Heart right ventricle (tissue), 16 donors: ENCODE data around the gene EVC2. TPM values are rescaled to one million over a fixed set of nuclear protein-coding genes. Genes with fewer than 3 reads are reported as not detected.

Experiments
- ATAC-seq, 8 donors: fragments of 200-7000 bp; cut with Tn5 transposase; one replicate each; pipeline ENCODE4 v1.9.1; 2020; ENCODE audit warnings: mild to moderate bottlenecking in 8 of 8, moderate library complexity in 8 of 8, moderate number of reproducible peaks in 1 of 8
- DNase-seq, 2 donors: peaks; one replicate each; pipeline ENCODE4 v3.0.0-alpha.2; 2020
- H3K27ac ChIP-seq, 10 donors: fragments of 200-600 bp; sonication (generic) in 2 of 10; one replicate each; pipeline versions ENCODE4 v1.5.0 to v1.8.0; 2020 to 2022; ENCODE audit warnings: mild to moderate bottlenecking in 3 of 10
- H3K27me3 ChIP-seq, 7 donors: fragments of 200-600 bp; one replicate each; pipeline ENCODE4 v1.8.0; 2021 to 2022; ENCODE audit warnings: mild to moderate bottlenecking in 2 of 7
- H3K36me3 ChIP-seq, 9 donors: fragments of 200-600 bp; sonication (generic) in 1 of 9; one replicate each; pipeline versions ENCODE4 v1.5.0 to v1.8.0; 2020 to 2022; ENCODE audit warnings: mild to moderate bottlenecking in 2 of 9
- H3K4me1 ChIP-seq, 9 donors: fragments of 200-600 bp; sonication (generic) in 1 of 9; one replicate each; pipeline versions ENCODE4 v1.5.0 to v1.8.0; 2020 to 2022; ENCODE audit warnings: mild to moderate bottlenecking in 4 of 9
- H3K4me3 ChIP-seq, 10 donors: fragments of 200-600 bp; sonication (generic) in 2 of 10; one replicate each; pipeline versions ENCODE4 v1.5.0 to v1.8.0; 2020 to 2022; ENCODE audit warnings: mild to moderate bottlenecking in 7 of 10, moderate library complexity in 2 of 10
- H3K9me3 ChIP-seq, 11 donors: fragments of 200-600 bp in 10 of 11; sonication (generic) in 2 of 11; one replicate each; pipeline versions ENCODE4 v1.5.0 to v1.8.0; 2013 to 2022; ENCODE audit warnings: mild to moderate bottlenecking in 2 of 11, control low read depth in 1 of 11, moderate library complexity in 1 of 11
- CTCF ChIP-seq, 9 donors: fragments of 200-600 bp; sonication (generic) in 2 of 9; IDR thresholded peaks; one replicate each; pipeline versions ENCODE4 v1.5.0 to v1.8.0; 2021 to 2022; ENCODE audit warnings: antibody characterized with exemption in 9 of 9, mild to moderate bottlenecking in 5 of 9, moderate library complexity in 1 of 9
- WGBS, 2 donors: extraction: QIAGEN DNeasy Blood & Tissue Kit; methylation state at CpG; one replicate each; pipeline ENCODE4 v1.1.7; 2013; ENCODE audit warnings: inconsistent platforms in 1 of 2; 5-methylcytosine and 5-hydroxymethylcytosine counted together
- intact Hi-C, 10 donors: fragments of 100-400 bp; cut with DNase I; formaldehyde crosslinking; loops; one replicate each; pipeline versions ENCODE4 v1.11.1 to v1.14.2; 2022
- polyA plus RNA-seq, 2 donors: library from polyadenylated mRNA; stranded (reverse); fragments of 200-250 nt; gene quantifications; one replicate each; pipeline ENCODE4 v1.2.3, GENCODE V29; 2013
- total RNA-seq, 10 donors: library from RNA; stranded (reverse); fragmentation: NEBNext Ultra II Directional in 3 of 10; extraction: Animal tissue kit (Norgen Biotek cat#: 25700) in 3 of 10; gene quantifications; one replicate each; pipeline versions ENCODE4 v1.2.1 to v1.2.4, GENCODE V29; 2021 to 2023
- donor health status: Arrhythmogenic right ventricular cardiomyopathy.
- donor health status: ischemic (EF 13 %, LVEDD 7.1; RV severe dilation, severe dysfunction).
- donor health status: healthy with polysubstance abuse.
- donor health status: DM: no; HTN: yes; CAD: no.
- donor health status: DM: no; HTN: no; CAD: no.
- donor health status: ischemic (EF 25% LVEDD 6.9; RV normal size, moderate dysfunction).
- donor health status: ischemic (EF 25% LVEDD 5.7; RV mildly dilated, moderate dysfunction).
- donor health status: healthy.
- donor health status: DM: yes; HTN: yes; CAD: no.
- donor health status: Ischemic cardiomyopathy.
- donor health status: ischemic (EF 35%, LVEDD 5.7; RV mildly dilated, moderate dysfunction).
- donor health status: nonischemic (EF 11% LVEDD 7.7; RV severe dilation, severe dysfunction).
- donor health status: DM: yes; HTN: yes; CAD: no.
- donor health status: PGD.
- donor health status: ischemic (EF 29% LVEDD 5.4; RV normal size, mild dysfunction).
- donor health status: nonischemic (EF 23%, LVEDD 6.1; RV moderate dilation, normal function).

The EVC2 gene
- total and polyA plus RNA-seq, 12 donors, result 0.47 to 1.5 (median 0.91) TPM

GRCh38 chr4:5622596-5622995, 85.8 kb downstream of the EVC2 start:
- no peaks in the 10 kb centered on the region for H3K9me3 ChIP-seq
- no peak for DNase-seq
- no peaks in the 10 kb centered on the region for H3K4me1 ChIP-seq
- no peak overlapping the region for H3K27ac ChIP-seq
- H3K27me3 ChIP-seq, result no peaks in the 10 kb centered on the region
- no peak overlapping the region for H3K4me3 ChIP-seq
- 96 to 97% methylated on average over 23 of the region's 23 CpGs for WGBS, 2 donors
- H3K36me3 ChIP-seq, result peaks cover 0 to 64% (median 5%) of the 10 kb centered on the region in 9 donors
- no peak for ATAC-seq
- TF ChIP-seq CTCF (IDR thresholded peaks at IDR 0.05), result no peak
- intact Hi-C loops, result no loop called here

GRCh38 chr4:5619913-5620625, 88.3 kb downstream of the EVC2 start:
- DNase-seq (no peak), ATAC-seq (no peak)
- Histone ChIP-seq H3K4me1 (no peaks in the 10 kb centered on the region), H3K36me3 (peaks cover 0 to 67% (median 5%) of the 10 kb centered on the region in 9 donors), H3K27ac (no peak overlapping the region), H3K4me3 (no peak overlapping the region), H3K9me3 (no peaks in the 10 kb centered on the region), H3K27me3 (no peaks in the 10 kb centered on the region)
- 83 to 87% methylated on average over 14 of the region's 14 CpGs for WGBS, 2 donors
- intact Hi-C loops, result no loop called here
- TF ChIP-seq CTCF (IDR thresholded peaks at IDR 0.05), result no peak

- intact Hi-C loops, result no loop called here
- H3K36me3 ChIP-seq, result peaks cover 0 to 69% (median 0%) of the 10 kb centered on the region in 9 donors
- ATAC-seq, result no peak
These were observed 90.1 kb downstream of the EVC2 start for GRCh38 chr4:5618051-5618960.

More at GRCh38 chr4:5618051-5618960, 90.1 kb downstream of the EVC2 start:
- TF ChIP-seq CTCF (IDR thresholded peaks at IDR 0.05), result no peak
- WGBS, 2 donors, result 90 to 93% methylated on average over 11 of the region's 11 CpGs
- DNase-seq, result no peak
- no peaks in the 10 kb centered on the region for H3K27me3 ChIP-seq
- H3K27ac ChIP-seq, result no peak overlapping the region
- no peaks in the 10 kb centered on the region for H3K4me1 ChIP-seq
- H3K9me3 ChIP-seq, result no peaks in the 10 kb centered on the region
- no peak overlapping the region for H3K4me3 ChIP-seq
